Right lobe of liver (tissue), 4 donors: ENCODE measurements around the gene SIGLEC10.
A peak's percentile ranks its signal among the peaks of the same experiment; 100 is the strongest.

ENCODE experiments used
- CTCF ChIP-seq, 4 donors: fragments of 200-600 bp in 3 of 4; fragments of 450-650 bp in 1 of 4; IDR thresholded peaks; one replicate each; pipeline versions ENCODE4 v1.5.1 to v1.8.0; 2016 to 2022; ENCODE audit warnings: antibody characterized with exemption in 4 of 4, mild to moderate bottlenecking in 2 of 4
- POLR2A ChIP-seq: fragments of 450-650 bp; IDR thresholded peaks from one replicate; pipeline ENCODE4 v1.6.1; 2017; ENCODE audit warnings: antibody characterized with exemption, mild to moderate bottlenecking
- donor health status: DM: no; HTN: no; CAD: no.
- donor health status: DM: no; HTN: no; CAD: no.
- donor health status: DM: no; HTN: yes; CAD: no.

GRCh38 chr19:51422053-51422448, 4.6 kb upstream of the SIGLEC10 start:
- TF ChIP-seq POLR2A, result no peak
- TF ChIP-seq CTCF (IDR thresholded peaks at IDR 0.05), result peak; percentile 97 to 99 (median 99)
